Activated CD8-positive, alpha-beta T cell treated with anti-CD3 and anti-CD28 coated beads for 36 hours (primary cell): ENCODE measurements around the gene RPS6KA1. TPM values are rescaled to one million over a fixed set of nuclear protein-coding genes. Genes with fewer than 3 reads are reported as not detected.

Source experiments
- ATAC-seq: fragments of 200-7000 bp; cut with Tn5 transposase; one replicate; pipeline ENCODE4 v1.10.0; 2021; ENCODE audit warnings: mild to moderate bottlenecking, moderate library complexity
- CTCF ChIA-PET: fragments of 350-600 bp; sonication (Branson Sonifier 250); formaldehyde crosslinking; loops from one replicate; lab custom pipeline; 2021; ENCODE audit warnings: antibody characterized with exemption; lab: Charles Lee
- POLR2A ChIA-PET: fragments of 350-600 bp; sonication (Branson Sonifier 250); formaldehyde crosslinking; loops from one replicate; lab custom pipeline; 2021; ENCODE audit warnings: antibody characterized with exemption; lab: Charles Lee
- DNase-seq: peaks from one replicate; pipeline ENCODE4 v3.0.0-alpha.2; 2020
- H3K27ac Mint-ChIP-seq: one replicate; pipeline ENCODE4 v1.8.0; 2021; ENCODE audit warnings: mild to moderate bottlenecking, mixed read lengths
- H3K27me3 Mint-ChIP-seq: one replicate; pipeline ENCODE4 v1.8.0; 2021; ENCODE audit warnings: mixed read lengths
- H3K36me3 Mint-ChIP-seq: one replicate; pipeline ENCODE4 v1.8.0; 2021; ENCODE audit warnings: low read depth, mixed read lengths
- H3K4me1 Mint-ChIP-seq: one replicate; pipeline ENCODE4 v1.8.0; 2021; ENCODE audit warnings: low read depth, mixed read lengths
- H3K4me3 Mint-ChIP-seq: one replicate; pipeline ENCODE4 v1.8.0; 2021; ENCODE audit warnings: mild to moderate bottlenecking, moderate library complexity, mixed read lengths
- H3K9me3 Mint-ChIP-seq: one replicate; pipeline ENCODE4 v1.8.0; 2021; ENCODE audit warnings: mixed read lengths
- intact Hi-C: fragments of 100-400 bp; cut with micrococcal nuclease; formaldehyde crosslinking; loops from one replicate; pipeline ENCODE4 v1.10.0; 2022
- total RNA-seq, 2 experiments: library from RNA; stranded (reverse); gene quantifications; one replicate each; pipeline ENCODE4 v1.2.3, GENCODE V29; 2021
- TF ChIP-seq, protein P1 (sequence below): fragments of 200-600 bp; IDR thresholded peaks from one replicate; pipeline ENCODE4 v1.8.0; 2022; ENCODE audit warnings: antibody characterized with exemption, mild to moderate bottlenecking

RPS6KA1 gene
- total RNA-seq, 2 experiments from 2014 or later = 139 TPM

DNA sequence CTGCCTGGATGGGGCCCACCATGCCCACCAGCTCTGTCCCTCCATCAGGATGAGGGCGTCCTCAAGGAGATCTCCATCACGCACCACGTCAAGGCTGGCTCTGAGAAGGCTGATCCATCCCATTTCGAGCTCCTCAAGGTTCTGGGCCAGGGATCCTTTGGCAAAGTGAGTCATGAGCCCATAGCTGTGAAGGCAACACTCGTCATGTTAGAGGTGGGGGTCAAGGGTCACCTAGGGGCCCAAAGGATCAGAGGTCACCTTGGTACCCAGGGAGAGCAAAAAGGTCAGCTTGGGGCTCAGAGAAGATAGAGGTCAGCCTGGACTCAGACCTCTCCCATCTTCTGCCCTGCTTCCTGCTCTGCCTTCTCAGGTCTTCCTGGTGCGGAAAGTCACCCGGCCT is 17.3 kb downstream of the RPS6KA1 start:
- POLR2A ChIA-PET = interaction anchor here (1.2 to 2.1 kb wide), 3 partner anchors 9 to 318 kb away, joined by 5 to 9 read pairs (median 6); no protein-coding TSS in a partner anchor
- ATAC-seq (no peak), DNase-seq (no peak)
- intact Hi-C loops = no loop called here
- no peaks in the 10 kb centered on the region for H3K9me3 Mint-ChIP-seq
- H3K4me1 Mint-ChIP-seq = peaks cover 57% of the 10 kb centered on the region
- TF ChIP-seq, protein P1, sequence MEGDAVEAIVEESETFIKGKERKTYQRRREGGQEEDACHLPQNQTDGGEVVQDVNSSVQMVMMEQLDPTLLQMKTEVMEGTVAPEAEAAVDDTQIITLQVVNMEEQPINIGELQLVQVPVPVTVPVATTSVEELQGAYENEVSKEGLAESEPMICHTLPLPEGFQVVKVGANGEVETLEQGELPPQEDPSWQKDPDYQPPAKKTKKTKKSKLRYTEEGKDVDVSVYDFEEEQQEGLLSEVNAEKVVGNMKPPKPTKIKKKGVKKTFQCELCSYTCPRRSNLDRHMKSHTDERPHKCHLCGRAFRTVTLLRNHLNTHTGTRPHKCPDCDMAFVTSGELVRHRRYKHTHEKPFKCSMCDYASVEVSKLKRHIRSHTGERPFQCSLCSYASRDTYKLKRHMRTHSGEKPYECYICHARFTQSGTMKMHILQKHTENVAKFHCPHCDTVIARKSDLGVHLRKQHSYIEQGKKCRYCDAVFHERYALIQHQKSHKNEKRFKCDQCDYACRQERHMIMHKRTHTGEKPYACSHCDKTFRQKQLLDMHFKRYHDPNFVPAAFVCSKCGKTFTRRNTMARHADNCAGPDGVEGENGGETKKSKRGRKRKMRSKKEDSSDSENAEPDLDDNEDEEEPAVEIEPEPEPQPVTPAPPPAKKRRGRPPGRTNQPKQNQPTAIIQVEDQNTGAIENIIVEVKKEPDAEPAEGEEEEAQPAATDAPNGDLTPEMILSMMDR = no peak
- H3K27ac Mint-ChIP-seq = peak overlapping the region; percentile 85
- no peaks in the 10 kb centered on the region for H3K27me3 Mint-ChIP-seq
- H3K4me3 Mint-ChIP-seq = peak overlapping the region; percentile 92
- H3K36me3 Mint-ChIP-seq = peaks cover 49% of the 10 kb centered on the region
- CTCF ChIA-PET = interaction anchor here (0.6 to 2.5 kb wide), 3 partner anchors 8 to 265 kb away, joined by 3 to 24 read pairs (median 9); no protein-coding TSS in a partner anchor

DNA sequence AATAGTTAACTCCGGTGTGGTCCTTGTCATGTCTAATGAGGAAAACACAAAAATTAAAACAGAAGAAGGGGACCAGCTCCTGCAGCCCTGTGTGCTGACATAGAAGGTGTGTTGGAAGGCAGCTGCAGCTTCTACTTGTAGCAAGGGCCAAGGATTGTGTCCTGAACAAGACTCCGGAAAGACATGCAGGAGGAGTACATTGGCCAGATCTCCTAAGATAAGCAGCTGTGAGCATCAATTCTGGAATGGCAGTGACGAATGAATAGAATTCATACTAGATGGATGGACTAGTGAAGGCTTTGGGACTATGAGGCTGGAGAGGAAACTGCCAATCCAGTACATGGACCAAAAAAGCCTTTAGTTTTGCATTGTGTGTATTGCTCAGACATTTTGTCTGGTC is 19.3 kb downstream of the RPS6KA1 start:
- ATAC-seq = no peak
- ChIA-PET CTCF (interaction anchor here (0.6 to 2.5 kb wide), 3 partner anchors 10 to 330 kb away, joined by 3 to 24 read pairs (median 9); no protein-coding TSS in a partner anchor), POLR2A (interaction anchor here (1.0 to 2.3 kb wide), 2 partner anchors 13 to 291 kb away, joined by 3 to 9 read pairs; no protein-coding TSS in a partner anchor)
- Mint-ChIP-seq H3K9me3 (no peaks in the 10 kb centered on the region), H3K4me1 (peaks cover 44% of the 10 kb centered on the region), H3K36me3 (peaks cover 61% of the 10 kb centered on the region), H3K27ac (peak overlapping the region; percentile 85), H3K4me3 (no peak overlapping the region), H3K27me3 (no peaks in the 10 kb centered on the region)
- TF ChIP-seq, protein P1 = no peak
- no peak for DNase-seq
- intact Hi-C loops = no loop called here

GRCh38 chr1:26550946-26551345 is 21.4 kb downstream of the RPS6KA1 start:
- Mint-ChIP-seq H3K27ac (peak overlapping the region; percentile 42), H3K36me3 (peaks cover 67% of the 10 kb centered on the region), H3K27me3 (no peaks in the 10 kb centered on the region), H3K4me1 (peaks cover 47% of the 10 kb centered on the region), H3K9me3 (no peaks in the 10 kb centered on the region), H3K4me3 (no peak overlapping the region)
- POLR2A ChIA-PET = interaction anchor here (1.0 to 2.1 kb wide), 3 partner anchors 9 to 248 kb away, joined by 3 to 6 read pairs (median 4); no protein-coding TSS in a partner anchor
- no peak for DNase-seq
- intact Hi-C loops = no loop called here
- TF ChIP-seq, protein P1 = no peak
- no peak for ATAC-seq
- CTCF ChIA-PET = interaction anchor here (1.0 to 2.3 kb wide), 4 partner anchors 9 to 52 kb away, joined by 3 to 9 read pairs (median 6); no protein-coding TSS in a partner anchor

- POLR2A ChIA-PET = interaction anchor here (0.6 to 1.0 kb wide), 3 partner anchors 12 to 24 kb away, joined by 3 read pairs; no protein-coding TSS in a partner anchor
- peaks cover 64% of the 10 kb centered on the region for H3K36me3 Mint-ChIP-seq
These were observed 23.2 kb downstream of the RPS6KA1 start for GRCh38 chr1:26552720-26553119.

More at GRCh38 chr1:26552720-26553119, 23.2 kb downstream of the RPS6KA1 start:
- Mint-ChIP-seq H3K27me3 (no peaks in the 10 kb centered on the region), H3K9me3 (no peaks in the 10 kb centered on the region), H3K27ac (peak overlapping the region; percentile 2), H3K4me3 (no peak overlapping the region), H3K4me1 (peaks cover 39% of the 10 kb centered on the region)
- ATAC-seq (no peak), DNase-seq (no peak)
- intact Hi-C loops = no loop called here
- TF ChIP-seq, protein P1 = no peak
- CTCF ChIA-PET = interaction anchor here (0.7 to 2.3 kb wide), 6 partner anchors 11 to 257 kb away, joined by 3 to 9 read pairs (median 4); no protein-coding TSS in a partner anchor
